ENCODE results near the gene FUT9.

Gene FUT9

DNA sequence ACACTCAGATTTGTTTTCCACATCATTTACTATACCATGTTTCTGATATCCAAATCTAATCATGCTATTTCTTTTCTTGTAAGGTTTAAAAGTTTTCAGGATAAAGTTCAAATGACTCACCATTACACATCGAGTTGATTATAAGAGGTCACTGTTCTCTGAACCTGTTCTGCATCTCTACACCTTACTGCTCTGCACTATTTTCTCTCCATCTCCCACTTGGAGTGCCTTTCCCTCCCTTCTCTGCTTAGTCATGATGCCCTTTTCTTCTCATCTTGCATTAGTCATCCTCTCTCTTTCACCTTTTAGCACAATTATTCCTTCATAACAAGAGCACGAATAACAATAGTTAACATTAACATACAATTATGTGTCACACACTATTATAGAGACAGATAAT, 37.5 kb upstream of the FUT9 start:
- Histone ChIP-seq H2AFZ (ENCODE audit: low read length) (no peak overlapping the region), H3K4me3 (ENCODE audit: low read length, poor library complexity, severe bottlenecking) (no peak overlapping the region), H3K9me2 (replicated peaks; ENCODE audit: low read depth, low read length) (no peaks in the 10 kb centered on the region), H4K20me1 (ENCODE audit: insufficient read depth, low read length, poor library complexity, severe bottlenecking) (no peaks in the 10 kb centered on the region), H3K4me1 (ENCODE audit: insufficient read depth, low read length, poor library complexity, severe bottlenecking) (no peaks in the 10 kb centered on the region), H3K9me3 (ENCODE audit: insufficient read depth, low read depth, low read length) (no peaks in the 10 kb centered on the region), H3F3A (ENCODE audit: low read depth) (no peaks in the 10 kb centered on the region), H3K9ac (ENCODE audit: low read depth, low read length, poor library complexity, severe bottlenecking) (no peak overlapping the region), H3K27me3 (ENCODE audit: insufficient read depth, low read length, poor library complexity, severe bottlenecking) (no peaks in the 10 kb centered on the region), H3K79me2 (ENCODE audit: insufficient read depth, low read length) (no peaks in the 10 kb centered on the region), H3K36me3 (ENCODE audit: insufficient read depth, low read length) (no peaks in the 10 kb centered on the region), H3K4me2 (ENCODE audit: low read depth, low read length, poor library complexity, severe bottlenecking) (no peak overlapping the region)
- TF ChIP-seq, protein P1, sequence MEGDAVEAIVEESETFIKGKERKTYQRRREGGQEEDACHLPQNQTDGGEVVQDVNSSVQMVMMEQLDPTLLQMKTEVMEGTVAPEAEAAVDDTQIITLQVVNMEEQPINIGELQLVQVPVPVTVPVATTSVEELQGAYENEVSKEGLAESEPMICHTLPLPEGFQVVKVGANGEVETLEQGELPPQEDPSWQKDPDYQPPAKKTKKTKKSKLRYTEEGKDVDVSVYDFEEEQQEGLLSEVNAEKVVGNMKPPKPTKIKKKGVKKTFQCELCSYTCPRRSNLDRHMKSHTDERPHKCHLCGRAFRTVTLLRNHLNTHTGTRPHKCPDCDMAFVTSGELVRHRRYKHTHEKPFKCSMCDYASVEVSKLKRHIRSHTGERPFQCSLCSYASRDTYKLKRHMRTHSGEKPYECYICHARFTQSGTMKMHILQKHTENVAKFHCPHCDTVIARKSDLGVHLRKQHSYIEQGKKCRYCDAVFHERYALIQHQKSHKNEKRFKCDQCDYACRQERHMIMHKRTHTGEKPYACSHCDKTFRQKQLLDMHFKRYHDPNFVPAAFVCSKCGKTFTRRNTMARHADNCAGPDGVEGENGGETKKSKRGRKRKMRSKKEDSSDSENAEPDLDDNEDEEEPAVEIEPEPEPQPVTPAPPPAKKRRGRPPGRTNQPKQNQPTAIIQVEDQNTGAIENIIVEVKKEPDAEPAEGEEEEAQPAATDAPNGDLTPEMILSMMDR (conservative IDR thresholded peaks at IDR 0.05; ENCODE audit: low read length), result no peak
- no peak for TF ChIP-seq EZH2phosphoT487 (IDR thresholded peaks at IDR 0.05; ENCODE audit: borderline replicate concordance)

DNA sequence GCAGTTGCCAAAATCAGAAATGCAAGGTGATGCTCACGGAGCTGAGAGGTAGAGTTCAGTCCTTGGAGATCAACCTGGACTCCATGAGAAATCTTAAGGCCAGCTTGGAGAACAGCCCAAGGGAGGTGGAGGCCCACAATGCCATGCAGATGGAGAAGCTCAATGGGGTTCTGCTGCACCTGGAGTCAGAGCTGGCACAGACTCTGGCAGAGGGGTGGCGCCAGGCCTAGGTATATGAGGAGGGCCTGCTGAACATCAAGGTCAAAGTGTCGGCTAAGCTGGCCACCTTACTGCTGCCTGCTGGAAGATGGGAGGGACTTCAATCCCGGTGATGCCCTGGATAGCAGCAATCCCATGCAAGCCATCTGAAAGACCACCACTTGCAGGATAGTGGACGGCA, 23.9 kb upstream of the FUT9 start:
- no peaks in the 10 kb centered on the region for H3F3A ChIP-seq (ENCODE audit: low read depth)

DNA sequence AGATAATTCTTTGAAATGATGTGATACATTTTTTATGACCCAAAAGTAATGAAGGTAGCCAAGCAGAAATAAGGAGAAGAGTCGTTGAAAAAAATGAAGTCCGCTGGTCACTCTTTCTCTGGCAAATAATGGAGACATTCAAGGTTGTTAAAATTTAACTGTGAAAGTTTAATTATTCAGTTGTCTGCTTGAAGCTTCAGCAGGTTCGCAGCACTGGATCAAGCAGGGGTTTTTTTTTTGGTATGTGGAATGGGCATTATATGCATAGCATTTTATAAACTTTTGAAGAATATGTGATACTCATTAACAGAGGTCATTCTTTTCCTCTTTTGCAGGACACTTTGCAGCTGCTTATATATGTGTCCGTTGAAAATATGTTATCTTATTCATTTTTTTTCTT, 21.6 kb upstream of the FUT9 start:
- H3K9ac ChIP-seq (ENCODE audit: low read depth, low read length, poor library complexity, severe bottlenecking), result no peak overlapping the region
- no peaks in the 10 kb centered on the region for H3K36me3 ChIP-seq (ENCODE audit: insufficient read depth, low read length)
- H3K4me2 ChIP-seq (ENCODE audit: low read depth, low read length, poor library complexity, severe bottlenecking), result no peak overlapping the region
- TF ChIP-seq EZH2phosphoT487 (IDR thresholded peaks at IDR 0.05; ENCODE audit: borderline replicate concordance), result no peak
- H3F3A ChIP-seq (ENCODE audit: low read depth), result no peaks in the 10 kb centered on the region
- H3K9me3 ChIP-seq (ENCODE audit: insufficient read depth, low read depth, low read length), result 0 out of 2 replicates have a peak, but pooled peaks cover 3% of the 10 kb centered on the region
- H4K20me1 ChIP-seq (ENCODE audit: insufficient read depth, low read length, poor library complexity, severe bottlenecking), result no peaks in the 10 kb centered on the region
- no peaks in the 10 kb centered on the region for H3K27me3 ChIP-seq (ENCODE audit: insufficient read depth, low read length, poor library complexity, severe bottlenecking)
- no peak overlapping the region for H3K4me3 ChIP-seq (ENCODE audit: low read length, poor library complexity, severe bottlenecking)
- H2AFZ ChIP-seq (ENCODE audit: low read length), result no peak overlapping the region
- no peaks in the 10 kb centered on the region for H3K79me2 ChIP-seq (ENCODE audit: insufficient read depth, low read length)
- H3K4me1 ChIP-seq (ENCODE audit: insufficient read depth, low read length, poor library complexity, severe bottlenecking), result no peaks in the 10 kb centered on the region
- H3K9me2 ChIP-seq (replicated peaks; ENCODE audit: low read depth, low read length), result no peaks in the 10 kb centered on the region

More for the DNA sequence above, 23.9 kb upstream of the FUT9 start:
- no peaks in the 10 kb centered on the region for H3K36me3 ChIP-seq (ENCODE audit: insufficient read depth, low read length)
- 0 out of 2 replicates have a peak, but pooled peaks cover 3% of the 10 kb centered on the region for H3K9me3 ChIP-seq (ENCODE audit: insufficient read depth, low read depth, low read length)
- H3K9ac ChIP-seq (ENCODE audit: low read depth, low read length, poor library complexity, severe bottlenecking), result no peak overlapping the region
- H3K79me2 ChIP-seq (ENCODE audit: insufficient read depth, low read length), result no peaks in the 10 kb centered on the region
- no peak overlapping the region for H3K4me3 ChIP-seq (ENCODE audit: low read length, poor library complexity, severe bottlenecking)
- no peaks in the 10 kb centered on the region for H3K9me2 ChIP-seq (replicated peaks; ENCODE audit: low read depth, low read length)
- no peak overlapping the region for H2AFZ ChIP-seq (ENCODE audit: low read length)
- H3K27me3 ChIP-seq (ENCODE audit: insufficient read depth, low read length, poor library complexity, severe bottlenecking), result no peaks in the 10 kb centered on the region
- no peaks in the 10 kb centered on the region for H3K4me1 ChIP-seq (ENCODE audit: insufficient read depth, low read length, poor library complexity, severe bottlenecking)
- H3K4me2 ChIP-seq (ENCODE audit: low read depth, low read length, poor library complexity, severe bottlenecking), result no peak overlapping the region
- TF ChIP-seq EZH2phosphoT487 (IDR thresholded peaks at IDR 0.05; ENCODE audit: borderline replicate concordance), result no peak
- TF ChIP-seq, protein P1 (conservative IDR thresholded peaks at IDR 0.05; ENCODE audit: low read length), result no peak
- H4K20me1 ChIP-seq (ENCODE audit: insufficient read depth, low read length, poor library complexity, severe bottlenecking), result no peaks in the 10 kb centered on the region

DNA sequence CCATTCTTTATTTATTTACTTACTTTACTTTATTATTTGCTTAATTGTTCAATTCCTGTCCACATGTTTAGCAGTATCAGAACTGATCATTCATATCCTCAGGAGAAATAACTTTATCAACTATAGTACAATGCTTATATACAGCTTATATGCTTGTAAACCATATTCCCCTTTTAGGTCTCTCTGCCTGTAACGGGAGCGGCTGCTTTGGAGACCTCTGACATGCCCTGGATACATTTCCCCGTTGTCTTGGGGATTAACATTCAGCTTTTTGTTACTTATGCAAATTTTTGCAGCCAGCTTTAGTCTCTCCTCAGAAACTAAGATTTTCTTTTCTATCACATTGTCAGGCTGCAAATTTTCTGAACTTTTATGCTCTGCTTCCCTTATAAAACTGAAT, 17.6 kb upstream of the FUT9 start:
- Histone ChIP-seq H3F3A (ENCODE audit: low read depth) (no peaks in the 10 kb centered on the region), H3K4me3 (ENCODE audit: low read length, poor library complexity, severe bottlenecking) (no peak overlapping the region), H3K36me3 (ENCODE audit: insufficient read depth, low read length) (no peaks in the 10 kb centered on the region), H3K9me2 (replicated peaks; ENCODE audit: low read depth, low read length) (no peaks in the 10 kb centered on the region), H2AFZ (ENCODE audit: low read length) (no peak overlapping the region), H3K9ac (ENCODE audit: low read depth, low read length, poor library complexity, severe bottlenecking) (no peak overlapping the region), H3K27me3 (ENCODE audit: insufficient read depth, low read length, poor library complexity, severe bottlenecking) (no peaks in the 10 kb centered on the region), H4K20me1 (ENCODE audit: insufficient read depth, low read length, poor library complexity, severe bottlenecking) (no peaks in the 10 kb centered on the region), H3K4me2 (ENCODE audit: low read depth, low read length, poor library complexity, severe bottlenecking) (no peak overlapping the region), H3K9me3 (ENCODE audit: insufficient read depth, low read depth, low read length) (no peaks in the 10 kb centered on the region), H3K4me1 (ENCODE audit: insufficient read depth, low read length, poor library complexity, severe bottlenecking) (no peaks in the 10 kb centered on the region), H3K79me2 (ENCODE audit: insufficient read depth, low read length) (no peaks in the 10 kb centered on the region)
- TF ChIP-seq EZH2phosphoT487 (IDR thresholded peaks at IDR 0.05; ENCODE audit: borderline replicate concordance), result no peak
- TF ChIP-seq, protein P1 (conservative IDR thresholded peaks at IDR 0.05; ENCODE audit: low read length), result no peak
